ENCODE measurements around the gene BAIAP3. TPM values are rescaled to one million over a fixed set of nuclear protein-coding genes. Genes with fewer than 3 reads are reported as not detected.

BAIAP3 gene
- total RNA-seq, 1 donor from 2014 or later = 3.9 TPM

DNA sequence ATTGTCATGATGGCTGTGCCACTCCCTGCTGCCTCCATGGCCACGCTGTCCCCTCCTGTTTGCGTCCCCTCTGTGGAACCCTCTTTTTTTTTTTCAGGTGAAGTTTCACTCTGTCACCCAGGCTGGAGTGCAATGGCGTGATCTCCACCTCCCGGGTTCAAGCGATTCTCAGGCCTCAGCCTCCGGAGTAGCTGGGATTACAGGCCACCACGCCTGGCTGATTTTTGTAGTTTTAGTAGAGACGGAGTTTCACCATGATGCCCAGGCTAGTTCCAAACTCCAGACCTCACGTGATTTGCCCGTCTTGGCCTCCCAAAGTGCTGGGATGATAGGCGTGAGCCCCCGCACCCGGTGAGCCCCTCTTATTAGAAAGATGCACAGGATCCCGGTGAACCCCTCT, 35.0 kb upstream of the BAIAP3 start:
- TF ChIP-seq, protein P1, sequence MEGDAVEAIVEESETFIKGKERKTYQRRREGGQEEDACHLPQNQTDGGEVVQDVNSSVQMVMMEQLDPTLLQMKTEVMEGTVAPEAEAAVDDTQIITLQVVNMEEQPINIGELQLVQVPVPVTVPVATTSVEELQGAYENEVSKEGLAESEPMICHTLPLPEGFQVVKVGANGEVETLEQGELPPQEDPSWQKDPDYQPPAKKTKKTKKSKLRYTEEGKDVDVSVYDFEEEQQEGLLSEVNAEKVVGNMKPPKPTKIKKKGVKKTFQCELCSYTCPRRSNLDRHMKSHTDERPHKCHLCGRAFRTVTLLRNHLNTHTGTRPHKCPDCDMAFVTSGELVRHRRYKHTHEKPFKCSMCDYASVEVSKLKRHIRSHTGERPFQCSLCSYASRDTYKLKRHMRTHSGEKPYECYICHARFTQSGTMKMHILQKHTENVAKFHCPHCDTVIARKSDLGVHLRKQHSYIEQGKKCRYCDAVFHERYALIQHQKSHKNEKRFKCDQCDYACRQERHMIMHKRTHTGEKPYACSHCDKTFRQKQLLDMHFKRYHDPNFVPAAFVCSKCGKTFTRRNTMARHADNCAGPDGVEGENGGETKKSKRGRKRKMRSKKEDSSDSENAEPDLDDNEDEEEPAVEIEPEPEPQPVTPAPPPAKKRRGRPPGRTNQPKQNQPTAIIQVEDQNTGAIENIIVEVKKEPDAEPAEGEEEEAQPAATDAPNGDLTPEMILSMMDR (IDR thresholded peaks at IDR 0.05; ENCODE audit: borderline replicate concordance) = no peak
- no peak for DNase-seq
- intact Hi-C loops (cut with micrococcal nuclease) = no loop called here
- H3K36me3 ChIP-seq = no peaks in the 10 kb centered on the region
- no peak overlapping the region for H3K4me3 ChIP-seq
- H3K4me1 ChIP-seq = peaks cover 19% of the 10 kb centered on the region
- no peak overlapping the region for H3K27ac ChIP-seq (replicated peaks)
- no peaks in the 10 kb centered on the region for H3K9me3 ChIP-seq (replicated peaks)
- H3K27me3 ChIP-seq (ENCODE audit: low read depth) = peaks cover 86% of the 10 kb centered on the region

DNA sequence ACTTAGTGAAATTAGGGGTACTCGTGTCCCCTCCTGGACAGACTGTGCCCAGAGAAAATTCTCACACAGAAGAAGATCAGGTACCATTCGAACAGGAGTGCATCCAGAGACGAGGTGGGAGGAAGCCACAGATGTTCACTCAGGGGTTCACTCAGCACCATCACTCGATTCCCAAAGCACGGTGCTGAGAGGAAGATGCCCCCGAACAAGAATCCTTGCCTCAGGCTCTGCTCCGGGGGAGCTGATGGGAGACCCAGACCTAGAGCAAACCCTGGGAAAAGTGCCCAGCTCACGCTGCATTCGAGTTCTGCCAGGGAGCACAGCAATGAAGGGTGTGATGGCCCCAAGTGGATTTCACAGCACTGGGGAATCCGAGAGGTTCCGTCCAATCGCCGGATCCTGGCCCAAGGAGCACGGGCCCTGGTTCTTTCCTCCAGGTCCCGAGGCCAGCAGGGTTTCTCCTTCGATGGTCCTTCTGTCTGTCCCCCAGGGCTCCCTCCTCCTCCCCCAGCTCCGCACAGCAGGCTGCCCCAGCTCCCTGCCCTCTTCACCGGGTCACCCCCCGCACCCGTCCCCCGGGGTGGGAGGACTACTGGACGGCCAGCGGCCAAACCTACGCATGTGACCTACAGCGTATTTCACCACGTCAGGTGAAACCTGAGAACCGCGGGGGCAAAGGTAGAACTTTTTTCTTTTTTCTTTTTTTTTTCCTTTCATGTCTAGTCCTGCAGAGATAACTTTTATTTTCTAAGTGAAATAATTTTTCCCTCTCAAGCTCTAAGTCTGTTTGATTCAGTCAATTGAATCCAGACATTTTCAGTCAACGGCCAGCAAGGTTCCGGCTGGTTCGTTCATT, 34.2 kb upstream of the BAIAP3 start:
- Histone ChIP-seq H3K9me3 (replicated peaks) (no peaks in the 10 kb centered on the region), H3K4me1 (peaks cover 19% of the 10 kb centered on the region), H3K4me3 (no peak overlapping the region), H3K27me3 (ENCODE audit: low read depth) (peaks cover 77% of the 10 kb centered on the region), H3K36me3 (no peaks in the 10 kb centered on the region), H3K27ac (replicated peaks) (no peak overlapping the region)
- intact Hi-C loops (cut with micrococcal nuclease) = no loop called here
- TF ChIP-seq, protein P1 (IDR thresholded peaks at IDR 0.05; ENCODE audit: borderline replicate concordance) = no peak
- DNase-seq = no peak

- intact Hi-C loops (cut with micrococcal nuclease) = no loop called here
- Histone ChIP-seq H3K4me3 (no peak overlapping the region), H3K27ac (replicated peaks) (no peak overlapping the region), H3K27me3 (ENCODE audit: low read depth) (peaks cover 71% of the 10 kb centered on the region), H3K9me3 (replicated peaks) (no peaks in the 10 kb centered on the region), H3K36me3 (no peaks in the 10 kb centered on the region), H3K4me1 (peaks cover 19% of the 10 kb centered on the region)
- no peak for DNase-seq
- TF ChIP-seq, protein P1 (IDR thresholded peaks at IDR 0.05; ENCODE audit: borderline replicate concordance) = no peak
Observed at GRCh38 chr16:1299868-1300203, 33.6 kb upstream of the BAIAP3 start.

DNA sequence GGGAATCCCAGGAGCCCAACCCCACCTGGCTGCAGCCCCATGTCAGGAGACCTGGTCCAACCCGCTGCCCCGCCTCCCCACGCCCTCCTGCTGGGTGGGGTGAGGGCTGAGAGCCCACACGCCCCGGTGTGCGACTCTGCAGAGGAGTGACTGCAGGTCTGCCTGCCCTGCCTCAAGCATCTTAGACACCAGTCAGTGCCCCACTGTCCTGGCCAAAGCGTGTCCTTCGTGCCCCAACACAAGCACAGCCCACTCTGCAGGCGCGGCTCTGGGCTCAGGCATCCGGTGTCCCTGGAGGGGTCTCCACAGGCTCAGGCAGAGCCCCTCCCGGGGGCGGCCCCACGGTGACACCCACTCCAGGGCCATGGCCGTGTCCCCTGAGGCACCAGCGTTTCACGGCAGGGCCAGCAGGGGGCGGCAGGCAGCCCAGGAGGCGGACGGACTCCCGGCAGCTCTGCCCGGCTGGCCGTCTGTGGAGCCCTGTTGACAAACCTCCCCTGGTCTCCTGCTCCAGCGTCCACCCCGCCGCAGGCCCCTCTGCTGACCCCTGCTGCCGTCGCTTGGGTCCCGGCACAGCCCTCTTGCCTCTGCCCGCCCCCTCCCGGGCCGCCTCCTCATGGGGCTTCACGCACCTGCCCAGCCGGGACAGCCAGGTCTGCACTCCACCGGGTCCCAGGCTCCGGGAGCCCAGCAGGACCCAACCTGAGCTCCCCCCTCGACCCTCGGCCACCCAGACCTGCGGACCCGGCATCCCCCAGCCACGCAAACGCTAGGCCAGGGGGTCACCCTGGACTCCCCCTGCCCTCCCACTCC, 32.6 kb upstream of the BAIAP3 start:
- TF ChIP-seq, protein P1 (IDR thresholded peaks at IDR 0.05; ENCODE audit: borderline replicate concordance) = peak; percentile 90

DNA sequence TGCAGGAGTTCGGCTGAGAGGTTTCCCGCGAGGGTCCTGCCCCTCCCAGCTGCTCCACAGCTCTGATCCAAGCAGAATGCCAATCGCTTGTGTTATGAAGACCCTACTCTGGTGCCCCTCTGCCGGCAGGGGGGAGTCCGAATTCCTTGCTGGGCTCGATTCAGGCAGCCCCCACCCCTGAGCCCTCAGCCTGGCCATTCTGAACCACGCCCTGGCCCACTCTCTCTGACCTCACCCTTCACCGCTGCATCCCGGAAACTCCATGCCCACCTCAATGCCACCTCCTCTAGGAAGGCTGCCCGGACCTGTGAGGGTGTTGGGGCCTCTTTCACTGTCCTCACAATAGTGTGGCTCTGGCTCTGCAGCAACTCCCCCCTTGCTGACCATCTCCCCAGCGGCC, 31.9 kb upstream of the BAIAP3 start:
- Histone ChIP-seq H3K4me1 (peaks cover 19% of the 10 kb centered on the region), H3K36me3 (no peaks in the 10 kb centered on the region), H3K27me3 (ENCODE audit: low read depth) (peaks cover 56% of the 10 kb centered on the region), H3K27ac (replicated peaks) (no peak overlapping the region), H3K4me3 (no peak overlapping the region), H3K9me3 (replicated peaks) (no peaks in the 10 kb centered on the region)
- intact Hi-C loops (cut with micrococcal nuclease) = no loop called here
- TF ChIP-seq, protein P1 (IDR thresholded peaks at IDR 0.05; ENCODE audit: borderline replicate concordance) = no peak
- DNase-seq = no peak

More for the DNA sequence above, 32.6 kb upstream of the BAIAP3 start:
- intact Hi-C loops (cut with micrococcal nuclease) = no loop called here
- Histone ChIP-seq H3K4me3 (peak overlapping the region; percentile 46), H3K27ac (replicated peaks) (no peak overlapping the region), H3K4me1 (peaks cover 19% of the 10 kb centered on the region), H3K27me3 (ENCODE audit: low read depth) (peaks cover 63% of the 10 kb centered on the region), H3K36me3 (no peaks in the 10 kb centered on the region), H3K9me3 (replicated peaks) (no peaks in the 10 kb centered on the region)
- peak; percentile 66 for DNase-seq

All from left ventricle myocardium inferior (tissue), 1 donor.